ENCODE measurements around the gene AKAP7. TPM values are rescaled to one million over a fixed set of nuclear protein-coding genes. Genes with fewer than 3 reads are reported as not detected.

The AKAP7 gene
- total and polyA plus RNA-seq, 2 donors (not counting 1 experiment from before 2014, with no cell fraction given) = 6.3 to 10.8 TPM

- WGBS (ENCODE audit: insufficient coverage) = no CpG with 5 or more reads among the region's 2 CpGs
- no peak overlapping the region for H3K27ac Mint-ChIP-seq
Observed at GRCh38 chr6:131231103-131231502, 95.8 kb downstream of the AKAP7 start.

GRCh38 chr6:131231891-131232290 is 96.6 kb downstream of the AKAP7 start:
- Histone ChIP-seq H3K9me3 (ENCODE audit: control extremely low read depth in 1 of 3, control insufficient read depth in 2 of 3, insufficient read depth in 1 of 3, low read length in 2 of 3) (no peaks in the 10 kb centered on the region), H3K4me1 (ENCODE audit: control insufficient read depth in 2 of 2, insufficient read depth in 2 of 2, low read length in 2 of 2) (no peaks in the 10 kb centered on the region), H4K20me1 (ENCODE audit: control insufficient read depth, insufficient read depth, low read length, poor library complexity, severe bottlenecking) (no peaks in the 10 kb centered on the region), H3K9ac (ENCODE audit: low read length) (no peak overlapping the region), H3K4me2 (replicated peaks; ENCODE audit: low read depth, low read length, poor library complexity, severe bottlenecking) (no peak overlapping the region), H3K36me3 (replicated peaks in 1 of 2; ENCODE audit: control extremely low read depth in 1 of 2, control insufficient read depth in 1 of 2, extremely low read depth in 1 of 2, insufficient read depth in 2 of 2, low read length in 1 of 2) (no peaks in the 10 kb centered on the region), H3K79me2 (ENCODE audit: control insufficient read depth, insufficient read depth, low read length) (no peaks in the 10 kb centered on the region), H3K4me3 (ENCODE audit: control extremely low read depth in 1 of 5, extremely low read depth in 1 of 5, insufficient read depth in 1 of 5, low read depth in 2 of 5, low read length in 4 of 5) (no peak overlapping the region), H3K27ac (ENCODE audit: low read length in 2 of 2) (no peak overlapping the region), H2AFZ (ENCODE audit: insufficient read depth, low read depth, low read length, poor library complexity, severe bottlenecking) (no peak overlapping the region), H3K27me3 (replicated peaks in 1 of 4; ENCODE audit: control extremely low read depth in 1 of 4, control insufficient read depth in 3 of 4, insufficient read depth in 4 of 4, low read length in 3 of 4) (no peaks in the 10 kb centered on the region)
- Mint-ChIP-seq H3K27me3 (no peaks in the 10 kb centered on the region), H3K9me3 (ENCODE audit: insufficient read depth) (no peaks in the 10 kb centered on the region), H3K4me1 (no peaks in the 10 kb centered on the region), H3K27ac (no peak overlapping the region), H3K4me3 (no peak overlapping the region)
- intact Hi-C loops (cut with micrococcal nuclease) = no loop called here
- DNase-seq (no peak), ATAC-seq (ENCODE audit: low read depth) (no peak)
- TF ChIP-seq CTCF (IDR thresholded peaks at IDR 0.05) (no peak), EZH2 (IDR thresholded peaks at IDR 0.05; ENCODE audit: borderline replicate concordance, insufficient read depth, low read depth, low read length, poor library complexity, severe bottlenecking) (no peak)
- no CpG with 5 or more reads among the region's 5 CpGs for WGBS (ENCODE audit: insufficient coverage)
- POLR2A ChIA-PET = no interaction called here
- CTCF ChIA-PET = no interaction called here

More at GRCh38 chr6:131231103-131231502, 95.8 kb downstream of the AKAP7 start:
- H3K4me3 Mint-ChIP-seq = no peak overlapping the region
- no peaks in the 10 kb centered on the region for H3K4me1 Mint-ChIP-seq
- intact Hi-C loops (cut with micrococcal nuclease) = no loop called here
- no peaks in the 10 kb centered on the region for H3K9me3 Mint-ChIP-seq (ENCODE audit: insufficient read depth)
- no peaks in the 10 kb centered on the region for H3K36me3 ChIP-seq (replicated peaks in 1 of 2; ENCODE audit: control extremely low read depth in 1 of 2, control insufficient read depth in 1 of 2, extremely low read depth in 1 of 2, insufficient read depth in 2 of 2, low read length in 1 of 2)
- TF ChIP-seq CTCF (IDR thresholded peaks at IDR 0.05) = no peak
- TF ChIP-seq EZH2 (IDR thresholded peaks at IDR 0.05; ENCODE audit: borderline replicate concordance, insufficient read depth, low read depth, low read length, poor library complexity, severe bottlenecking) = no peak
- POLR2A ChIA-PET = no interaction called here
- H3K27me3 ChIP-seq (replicated peaks in 1 of 4; ENCODE audit: control extremely low read depth in 1 of 4, control insufficient read depth in 3 of 4, insufficient read depth in 4 of 4, low read length in 3 of 4) = no peaks in the 10 kb centered on the region
- H3K4me1 ChIP-seq (ENCODE audit: control insufficient read depth in 2 of 2, insufficient read depth in 2 of 2, low read length in 2 of 2) = no peaks in the 10 kb centered on the region
- H4K20me1 ChIP-seq (ENCODE audit: control insufficient read depth, insufficient read depth, low read length, poor library complexity, severe bottlenecking) = no peaks in the 10 kb centered on the region
- H2AFZ ChIP-seq (ENCODE audit: insufficient read depth, low read depth, low read length, poor library complexity, severe bottlenecking) = no peak overlapping the region
- H3K4me3 ChIP-seq (ENCODE audit: control extremely low read depth in 1 of 5, extremely low read depth in 1 of 5, insufficient read depth in 1 of 5, low read depth in 2 of 5, low read length in 4 of 5) = no peak overlapping the region
- no peaks in the 10 kb centered on the region for H3K9me3 ChIP-seq (ENCODE audit: control extremely low read depth in 1 of 3, control insufficient read depth in 2 of 3, insufficient read depth in 1 of 3, low read length in 2 of 3)
- H3K27ac ChIP-seq (ENCODE audit: low read length in 2 of 2) = no peak overlapping the region
- H3K4me2 ChIP-seq (replicated peaks; ENCODE audit: low read depth, low read length, poor library complexity, severe bottlenecking) = no peak overlapping the region
- ATAC-seq (ENCODE audit: low read depth) (no peak), DNase-seq (no peak)
- CTCF ChIA-PET = no interaction called here
- no peak overlapping the region for H3K9ac ChIP-seq (ENCODE audit: low read length)
- no peaks in the 10 kb centered on the region for H3K27me3 Mint-ChIP-seq
- no peaks in the 10 kb centered on the region for H3K79me2 ChIP-seq (ENCODE audit: control insufficient read depth, insufficient read depth, low read length)

All from B cell (primary cell).